ENCODE measurements around the gene TIMM29. TPM values are rescaled to one million over a fixed set of nuclear protein-coding genes. Genes with fewer than 3 reads are reported as not detected.
"Not testable (repeated sequence)": the region's sequence is repeated elsewhere in the genome, so short reads cannot be mapped to it uniquely, and the experiment has no call there.

Gene TIMM29
- polyA plus RNA-seq, 1 experiment: 9.1 TPM

GRCh38 chr19:10927730-10928562, 665 bp upstream of the TIMM29 start:
- POLR2A ChIA-PET: no interaction called here
- H3K36me3 ChIP-seq (ENCODE audit: control insufficient read depth, insufficient read depth, low read length): peaks cover 23% of the 10 kb centered on the region
- H3K27me3 ChIP-seq (ENCODE audit: control insufficient read depth, insufficient read depth, low read length): no peaks in the 10 kb centered on the region
- TF ChIP-seq, protein P1, sequence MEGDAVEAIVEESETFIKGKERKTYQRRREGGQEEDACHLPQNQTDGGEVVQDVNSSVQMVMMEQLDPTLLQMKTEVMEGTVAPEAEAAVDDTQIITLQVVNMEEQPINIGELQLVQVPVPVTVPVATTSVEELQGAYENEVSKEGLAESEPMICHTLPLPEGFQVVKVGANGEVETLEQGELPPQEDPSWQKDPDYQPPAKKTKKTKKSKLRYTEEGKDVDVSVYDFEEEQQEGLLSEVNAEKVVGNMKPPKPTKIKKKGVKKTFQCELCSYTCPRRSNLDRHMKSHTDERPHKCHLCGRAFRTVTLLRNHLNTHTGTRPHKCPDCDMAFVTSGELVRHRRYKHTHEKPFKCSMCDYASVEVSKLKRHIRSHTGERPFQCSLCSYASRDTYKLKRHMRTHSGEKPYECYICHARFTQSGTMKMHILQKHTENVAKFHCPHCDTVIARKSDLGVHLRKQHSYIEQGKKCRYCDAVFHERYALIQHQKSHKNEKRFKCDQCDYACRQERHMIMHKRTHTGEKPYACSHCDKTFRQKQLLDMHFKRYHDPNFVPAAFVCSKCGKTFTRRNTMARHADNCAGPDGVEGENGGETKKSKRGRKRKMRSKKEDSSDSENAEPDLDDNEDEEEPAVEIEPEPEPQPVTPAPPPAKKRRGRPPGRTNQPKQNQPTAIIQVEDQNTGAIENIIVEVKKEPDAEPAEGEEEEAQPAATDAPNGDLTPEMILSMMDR (IDR thresholded peaks at IDR 0.05; ENCODE audit: insufficient read depth, low read depth, low read length): no peak
- DNase-seq (ENCODE audit: low read depth): no peak
- CTCF ChIA-PET: interaction anchor here (0.8 to 1.1 kb wide), 2 partner anchors 56 to 62 kb away, joined by 4 to 5 read pairs; partner anchors contain the start of gene CARM1
- H3K4me3 ChIP-seq (ENCODE audit: low read depth, low read length): peak overlapping the region; percentile 94

DNA sequence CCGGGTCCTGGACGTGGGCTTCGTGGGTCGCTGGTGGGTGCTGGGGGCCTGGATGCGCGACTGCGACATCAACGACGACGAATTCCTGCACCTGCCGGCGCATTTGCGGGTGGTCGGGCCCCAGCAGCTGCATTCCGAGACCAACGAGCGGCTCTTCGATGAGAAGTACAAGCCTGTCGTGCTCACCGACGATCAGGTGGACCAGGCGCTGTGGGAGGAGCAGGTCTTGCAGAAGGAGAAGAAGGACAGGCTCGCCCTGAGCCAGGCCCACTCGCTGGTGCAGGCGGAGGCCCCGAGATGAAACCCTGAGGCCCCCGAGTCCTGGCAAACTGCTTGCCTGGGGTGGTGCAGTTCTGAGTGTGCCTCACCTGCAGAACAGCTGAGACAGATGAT, 787 bp downstream of the TIMM29 start:
- CTCF ChIA-PET: interaction anchor here (1.5 to 4.7 kb wide), 3 partner anchors 12 to 107 kb away, joined by 4 to 41 read pairs (median 5); no protein-coding TSS in a partner anchor
- H3K36me3 ChIP-seq (ENCODE audit: control insufficient read depth, insufficient read depth, low read length): peaks cover 11% of the 10 kb centered on the region

DNA sequence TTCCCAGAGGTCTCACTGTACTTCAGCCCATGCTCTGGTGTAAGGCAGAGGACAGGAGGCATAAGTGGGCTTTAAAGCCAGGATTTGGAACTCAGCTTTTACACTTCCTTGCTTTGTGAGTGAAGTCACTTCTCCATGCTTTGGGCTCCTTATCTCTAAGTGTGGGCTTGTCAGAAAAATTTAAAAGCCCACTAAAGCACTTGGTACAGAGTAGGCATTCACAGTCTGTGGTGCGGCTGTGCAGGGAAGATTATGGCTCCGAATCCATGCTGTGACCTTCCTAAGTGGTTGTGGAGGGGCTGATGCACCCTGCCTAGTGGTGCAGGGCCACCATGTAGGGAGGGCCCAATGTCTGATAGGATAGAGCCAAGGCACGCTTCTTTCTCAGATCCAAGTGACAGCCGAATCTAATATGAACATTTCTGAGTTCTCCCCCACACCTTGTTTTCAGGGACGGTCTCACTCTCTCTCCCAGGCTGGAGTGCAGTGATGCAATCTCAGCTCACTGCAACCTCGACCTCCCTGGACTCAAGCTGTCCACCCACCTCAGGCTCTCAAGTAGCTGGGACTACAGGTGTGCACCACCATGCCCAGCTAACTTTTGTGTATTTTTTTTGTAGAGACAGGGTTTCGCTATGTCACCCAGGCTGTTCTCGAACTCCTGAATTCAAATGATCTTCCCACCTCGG, 6.9 kb downstream of the TIMM29 start:
- H3K4me3 ChIP-seq (ENCODE audit: low read depth, low read length): no peak overlapping the region
- DNase-seq (ENCODE audit: low read depth): no peak
- H3K36me3 ChIP-seq (ENCODE audit: control insufficient read depth, insufficient read depth, low read length): no peaks in the 10 kb centered on the region
- H3K27me3 ChIP-seq (ENCODE audit: control insufficient read depth, insufficient read depth, low read length): no peaks in the 10 kb centered on the region
- POLR2A ChIA-PET: no interaction called here
- CTCF ChIA-PET: interaction anchor here (0.6 to 2.1 kb wide), 13 partner anchors 9 to 153 kb away, joined by 3 to 14 read pairs (median 5); partner anchors contain the start of genes CARM1 and LDLR
- TF ChIP-seq, protein P1 (IDR thresholded peaks at IDR 0.05; ENCODE audit: insufficient read depth, low read depth, low read length): no peak

More for the DNA sequence above, 787 bp downstream of the TIMM29 start:
- no peak for DNase-seq (ENCODE audit: low read depth)
- Histone ChIP-seq H3K27me3 (ENCODE audit: control insufficient read depth, insufficient read depth, low read length) (no peaks in the 10 kb centered on the region), H3K4me3 (ENCODE audit: low read depth, low read length) (peak overlapping the region; percentile 94)
- POLR2A ChIA-PET: no interaction called here
- TF ChIP-seq, protein P1 (IDR thresholded peaks at IDR 0.05; ENCODE audit: insufficient read depth, low read depth, low read length): no peak

DNA sequence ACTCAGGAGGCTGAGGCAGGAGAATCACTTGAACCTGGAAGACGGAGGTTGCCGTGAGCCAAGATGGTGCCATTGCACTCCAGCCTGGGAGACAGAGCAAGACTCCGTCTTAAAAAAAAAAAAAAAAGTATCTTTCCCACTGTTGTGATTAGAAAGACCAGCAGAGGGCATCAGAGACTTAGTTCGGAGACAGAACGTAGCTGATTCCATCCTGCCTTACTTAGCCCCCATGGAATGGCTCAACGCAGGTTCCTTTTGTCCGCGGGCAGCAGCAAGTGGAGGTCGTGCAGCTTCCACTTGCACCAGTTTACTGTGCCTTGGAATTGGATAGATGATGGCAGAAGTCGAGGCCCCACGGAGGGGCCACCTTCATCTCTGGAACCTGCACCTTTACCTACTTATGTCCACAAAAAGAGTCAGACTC, 8.1 kb downstream of the TIMM29 start:
- Histone ChIP-seq H3K36me3 (ENCODE audit: control insufficient read depth, insufficient read depth, low read length) (no peaks in the 10 kb centered on the region), H3K4me3 (ENCODE audit: low read depth, low read length) (no peak overlapping the region), H3K27me3 (ENCODE audit: control insufficient read depth, insufficient read depth, low read length) (no peaks in the 10 kb centered on the region)
- DNase-seq (ENCODE audit: low read depth): peak; percentile 42
- ChIA-PET CTCF (interaction anchor here (0.6 to 2.1 kb wide), 22 partner anchors 8 to 761 kb away, joined by 3 to 14 read pairs (median 4); partner anchors contain the start of genes CARM1 and LDLR), POLR2A (interaction anchor here (0.6 kb wide), 2 partner anchors 23 to 124 kb away, joined by 6 to 10 read pairs; no protein-coding TSS in a partner anchor)
- TF ChIP-seq, protein P1 (IDR thresholded peaks at IDR 0.05; ENCODE audit: insufficient read depth, low read depth, low read length): peak; percentile 65

GRCh38 chr19:10941649-10942048, 13.0 kb downstream of the TIMM29 start:
- not testable (repeated sequence) for H3K27me3 ChIP-seq (ENCODE audit: control insufficient read depth, insufficient read depth, low read length); H3K4me3 ChIP-seq (ENCODE audit: low read depth, low read length); DNase-seq (ENCODE audit: low read depth); H3K36me3 ChIP-seq (ENCODE audit: control insufficient read depth, insufficient read depth, low read length)
- ChIA-PET CTCF (interaction anchor here (0.5 to 6.0 kb wide), 29 partner anchors 10 to 211 kb away, joined by 3 to 41 read pairs (median 5); partner anchors contain the start of genes CARM1, LDLR and SMARCA4), POLR2A (interaction anchor here (0.6 kb wide), 1 partner anchor 13 kb away, joined by 3 read pairs; no protein-coding TSS in a partner anchor)

DNA sequence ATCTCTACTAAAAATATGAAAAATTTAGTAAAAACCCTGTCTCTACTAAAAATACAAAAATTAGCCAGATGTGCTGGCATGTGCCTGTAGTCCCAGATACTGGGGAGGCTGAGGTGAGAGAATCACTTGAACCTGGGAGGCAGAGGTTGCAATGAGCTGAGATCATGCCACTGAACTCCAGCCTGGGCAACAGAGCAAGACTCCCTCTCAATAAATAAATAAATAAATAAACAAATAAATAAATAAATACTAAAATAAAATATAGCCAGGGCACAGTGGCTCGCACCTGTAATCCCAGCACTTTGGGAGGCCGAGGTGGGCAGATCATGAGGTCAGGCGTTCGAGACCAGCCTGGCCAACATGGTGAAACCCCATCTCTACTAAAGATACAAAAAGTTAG, 14.8 kb downstream of the TIMM29 start:
- H3K4me3 ChIP-seq (ENCODE audit: low read depth, low read length); DNase-seq (ENCODE audit: low read depth); H3K27me3 ChIP-seq (ENCODE audit: control insufficient read depth, insufficient read depth, low read length); POLR2A ChIA-PET; H3K36me3 ChIP-seq (ENCODE audit: control insufficient read depth, insufficient read depth, low read length): not testable (repeated sequence)
- CTCF ChIA-PET: interaction anchor here (0.6 to 6.0 kb wide), 3 partner anchors 12 to 83 kb away, joined by 3 to 41 read pairs (median 24); partner anchors contain the start of gene SMARCA4
